Mononuclear cell (primary cell): ENCODE measurements around the gene RHBDD2. TPM values are rescaled to one million over a fixed set of nuclear protein-coding genes. Genes with fewer than 3 reads are reported as not detected.
"Not testable (repeated sequence)": the region's sequence is repeated elsewhere in the genome, so short reads cannot be mapped to it uniquely, and the experiment has no call there.

Experiments used
- H3K27me3 ChIP-seq: 2 replicates; pipeline ENCODE4 v1.6.0; 2011; ENCODE audit warnings: low read length, control low read depth; ENCODE audit not compliant: insufficient read depth
- H3K4me1 ChIP-seq: 2 replicates; pipeline ENCODE4 v1.5.1; 2011; ENCODE audit warnings: mild to moderate bottlenecking, low read length, control low read depth; ENCODE audit not compliant: insufficient read depth
- H3K4me3 ChIP-seq: 2 replicates; pipeline ENCODE4 v1.5.1; 2011; ENCODE audit warnings: mild to moderate bottlenecking, low read length, moderate library complexity
- H3K9me3 ChIP-seq: 2 replicates; pipeline ENCODE4 v1.5.1; 2011; ENCODE audit warnings: low read depth, mild to moderate bottlenecking, control low read depth, low read length
- total RNA-seq: library from RNA; depleted of rRNA; stranded (reverse); fragments of >200 nt; gene quantifications from one replicate; pipeline ENCODE4 v1.2.3, GENCODE V29; 2012

The RHBDD2 gene
- total RNA-seq, 1 donor: 65.3 TPM

DNA sequence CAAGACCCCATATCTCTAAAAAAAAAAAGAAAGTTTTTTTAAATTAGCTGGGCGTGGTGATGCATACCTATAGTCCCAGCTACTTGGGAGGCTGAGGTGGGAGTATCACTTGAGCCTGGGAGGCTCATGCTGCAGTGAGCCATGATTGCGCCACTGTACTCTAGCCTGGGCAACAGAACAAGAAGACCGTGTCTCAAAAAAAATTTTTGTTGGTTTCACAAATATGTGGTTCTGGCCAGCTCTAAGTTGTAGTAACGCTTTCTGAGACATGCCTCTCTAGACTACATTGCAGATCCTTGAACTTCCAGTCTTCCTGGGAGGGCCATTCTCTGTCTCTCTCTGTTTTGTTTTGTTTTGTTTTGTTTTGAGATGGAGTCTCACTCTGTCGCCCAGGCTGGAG, 24.6 kb upstream of the RHBDD2 start:
- Histone ChIP-seq H3K4me3 (no peak overlapping the region), H3K4me1 (peaks cover 32% of the 10 kb centered on the region), H3K27me3 (no peaks in the 10 kb centered on the region), H3K9me3 (no peaks in the 10 kb centered on the region)

DNA sequence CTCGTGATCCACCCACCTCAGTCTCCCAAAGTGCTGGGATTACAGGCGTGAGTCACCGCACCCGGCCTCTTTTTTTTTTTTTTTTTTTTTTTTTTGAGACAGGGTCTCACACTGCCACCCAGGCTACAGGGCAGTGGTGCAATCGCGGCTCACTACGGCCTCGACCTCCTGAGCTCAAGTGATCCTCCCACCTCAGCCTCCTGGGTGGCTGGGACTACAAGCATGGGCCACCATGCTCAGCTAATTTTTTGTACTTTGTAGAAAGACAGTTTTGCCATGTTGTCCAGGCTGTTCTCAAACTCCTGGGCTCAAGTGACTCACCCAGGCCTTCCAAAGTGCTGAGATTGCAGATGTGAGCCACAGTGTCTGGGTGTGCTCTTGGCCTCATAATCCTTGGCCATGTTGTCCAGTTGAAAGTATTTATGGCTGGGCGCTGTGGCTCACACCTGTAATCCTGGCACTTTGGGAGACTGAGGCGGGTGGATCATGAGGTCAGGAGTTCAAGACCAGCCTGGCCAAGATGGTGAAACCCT, 24.0 kb upstream of the RHBDD2 start:
- peaks cover 26% of the 10 kb centered on the region for H3K4me1 ChIP-seq
- not testable (repeated sequence) for H3K27me3 ChIP-seq, H3K4me3 ChIP-seq, H3K9me3 ChIP-seq

DNA sequence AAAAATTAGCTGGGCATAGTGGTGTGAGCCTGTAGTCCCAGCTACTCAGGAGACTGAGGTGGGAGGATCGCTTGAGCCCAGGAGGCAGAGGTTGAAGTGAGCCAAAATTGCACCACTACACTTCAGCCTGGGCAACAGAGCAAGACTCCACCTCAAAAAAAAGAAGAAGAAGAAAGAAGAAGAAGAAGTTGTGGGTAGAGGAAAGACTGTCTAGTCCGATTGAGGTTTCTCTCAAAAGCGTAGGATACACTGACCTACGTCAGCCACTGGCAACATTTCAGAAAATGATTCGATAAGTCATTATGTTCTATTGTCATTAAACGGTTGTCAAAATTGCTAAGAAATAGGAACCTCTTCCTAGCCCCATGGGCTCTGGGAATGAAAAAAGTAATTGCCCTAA, 22.3 kb upstream of the RHBDD2 start:
- H3K4me1 ChIP-seq: peaks cover 15% of the 10 kb centered on the region
- no peaks in the 10 kb centered on the region for H3K27me3 ChIP-seq
- no peak overlapping the region for H3K4me3 ChIP-seq
- no peaks in the 10 kb centered on the region for H3K9me3 ChIP-seq

- Histone ChIP-seq H3K27me3 (no peaks in the 10 kb centered on the region), H3K4me3 (no peak overlapping the region), H3K9me3 (no peaks in the 10 kb centered on the region), H3K4me1 (peaks cover 22% of the 10 kb centered on the region)
Observed at GRCh38 chr7:75858410-75858809, 20.4 kb upstream of the RHBDD2 start.

- H3K27me3 ChIP-seq: no peaks in the 10 kb centered on the region
- H3K4me3 ChIP-seq: no peak overlapping the region
- no peaks in the 10 kb centered on the region for H3K9me3 ChIP-seq
- H3K4me1 ChIP-seq: peaks cover 27% of the 10 kb centered on the region
Observed at GRCh38 chr7:75861636-75862035, 17.2 kb upstream of the RHBDD2 start.

DNA sequence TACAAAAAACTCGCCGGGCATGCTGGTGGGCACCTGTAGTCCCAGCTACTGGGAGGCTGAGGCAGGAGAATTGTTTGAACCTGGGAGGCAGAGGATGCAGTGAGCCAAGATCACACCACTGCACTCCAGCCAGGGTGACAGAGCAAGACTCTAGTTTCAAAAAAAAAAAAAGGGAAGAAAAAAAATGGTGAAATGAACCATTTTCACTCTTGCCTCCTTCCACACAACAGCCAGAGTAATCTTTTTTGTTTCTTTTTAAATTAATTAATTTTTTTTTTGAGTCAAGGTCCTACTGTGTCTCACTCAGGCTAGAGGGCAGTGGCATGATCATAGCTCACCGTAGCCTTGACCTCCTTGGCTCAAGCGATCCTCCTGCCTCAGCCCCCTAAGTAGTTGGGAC, 14.6 kb upstream of the RHBDD2 start:
- not testable (repeated sequence) for H3K4me3 ChIP-seq, H3K9me3 ChIP-seq, H3K27me3 ChIP-seq
- H3K4me1 ChIP-seq: peaks cover 27% of the 10 kb centered on the region

GRCh38 chr7:75866114-75866488, 12.7 kb upstream of the RHBDD2 start:
- Histone ChIP-seq H3K9me3 (no peaks in the 10 kb centered on the region), H3K4me3 (no peak overlapping the region), H3K27me3 (no peaks in the 10 kb centered on the region), H3K4me1 (peaks cover 27% of the 10 kb centered on the region)

GRCh38 chr7:75866489-75867389, 12.1 kb upstream of the RHBDD2 start:
- peaks cover 30% of the 10 kb centered on the region for H3K4me1 ChIP-seq

GRCh38 chr7:75867390-75867717, 11.5 kb upstream of the RHBDD2 start:
- Histone ChIP-seq H3K4me3 (no peak overlapping the region), H3K27me3 (no peaks in the 10 kb centered on the region), H3K4me1 (peaks cover 31% of the 10 kb centered on the region), H3K9me3 (no peaks in the 10 kb centered on the region)

More at GRCh38 chr7:75866489-75867389, 12.1 kb upstream of the RHBDD2 start:
- H3K27me3 ChIP-seq: no peaks in the 10 kb centered on the region
- H3K9me3 ChIP-seq: no peaks in the 10 kb centered on the region
- H3K4me3 ChIP-seq: no peak overlapping the region

- Histone ChIP-seq H3K27me3 (no peaks in the 10 kb centered on the region), H3K9me3 (no peaks in the 10 kb centered on the region)
Observed at GRCh38 chr7:75868153-75868552, 10.7 kb upstream of the RHBDD2 start.

GRCh38 chr7:75869776-75870379, 9.0 kb upstream of the RHBDD2 start:
- Histone ChIP-seq H3K4me1 (peaks cover 25% of the 10 kb centered on the region), H3K27me3 (no peaks in the 10 kb centered on the region), H3K4me3 (no peak overlapping the region), H3K9me3 (no peaks in the 10 kb centered on the region)

More at GRCh38 chr7:75868153-75868552, 10.7 kb upstream of the RHBDD2 start:
- H3K4me3 ChIP-seq: no peak overlapping the region
- H3K4me1 ChIP-seq: peaks cover 36% of the 10 kb centered on the region

- H3K4me1 ChIP-seq: peaks cover 32% of the 10 kb centered on the region
- H3K4me3 ChIP-seq: no peak overlapping the region
- no peaks in the 10 kb centered on the region for H3K9me3 ChIP-seq
- H3K27me3 ChIP-seq: no peaks in the 10 kb centered on the region
Observed at GRCh38 chr7:75870557-75871161, 8.2 kb upstream of the RHBDD2 start.

- Histone ChIP-seq H3K4me1 (peaks cover 41% of the 10 kb centered on the region), H3K9me3 (no peaks in the 10 kb centered on the region), H3K27me3 (no peaks in the 10 kb centered on the region), H3K4me3 (no peak overlapping the region)
Observed at GRCh38 chr7:75872073-75872782, 6.6 kb upstream of the RHBDD2 start.

DNA sequence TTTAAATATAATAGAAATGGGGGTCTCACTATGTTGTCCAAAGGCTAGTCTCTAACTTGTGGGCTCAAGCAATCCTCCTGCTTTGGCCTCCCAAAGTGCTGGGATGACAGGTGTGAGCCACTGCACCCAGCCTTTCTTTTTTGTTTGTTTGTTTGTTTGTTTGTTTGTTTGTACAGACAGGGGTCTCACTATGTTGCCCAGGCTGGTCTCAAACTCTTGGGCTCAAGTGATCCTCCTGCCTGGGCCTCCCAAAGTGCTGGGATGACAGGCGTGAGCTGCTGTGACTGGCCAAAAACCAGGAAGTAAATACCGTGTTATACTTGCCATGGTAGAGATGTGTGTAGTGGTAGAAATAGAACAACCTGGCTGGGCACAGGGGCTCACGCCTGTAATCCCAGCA, 4.7 kb upstream of the RHBDD2 start:
- peaks cover 52% of the 10 kb centered on the region for H3K4me1 ChIP-seq

More for the DNA sequence above, 4.7 kb upstream of the RHBDD2 start:
- H3K4me3 ChIP-seq, H3K27me3 ChIP-seq, H3K9me3 ChIP-seq: not testable (repeated sequence)
